ENCODE results near the gene ZFYVE9.

DNA sequence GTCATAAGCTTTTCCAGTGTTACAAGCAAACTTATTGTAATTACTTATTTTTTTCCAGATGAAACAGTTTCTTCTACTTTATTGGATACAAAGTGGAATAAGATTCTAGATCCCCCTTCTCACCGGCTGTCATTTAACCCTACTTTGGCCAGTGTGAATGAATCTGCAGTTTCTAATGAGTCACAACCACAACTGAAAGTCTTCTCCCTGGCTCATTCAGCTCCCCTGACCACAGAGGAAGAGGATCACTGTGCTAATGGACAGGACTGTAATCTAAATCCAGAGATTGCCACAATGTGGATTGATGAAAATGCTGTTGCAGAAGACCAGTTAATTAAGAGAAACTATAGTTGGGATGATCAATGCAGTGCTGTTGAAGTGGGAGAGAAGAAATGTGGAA, 95.5 kb downstream of the ZFYVE9 start:
- TF ChIP-seq POLR2A (IDR thresholded peaks at IDR 0.05; ENCODE audit: low read depth, low read length) (no peak), POLR2AphosphoS5 (IDR thresholded peaks at IDR 0.05; ENCODE audit: low read depth, low read length) (no peak), TAF1 (IDR thresholded peaks at IDR 0.05; ENCODE audit: borderline replicate concordance, low read depth, low read length) (no peak)
